WTC11 (cell line): ENCODE results near the gene RNF152. TPM values are rescaled to one million over a fixed set of nuclear protein-coding genes. Genes with fewer than 3 reads are reported as not detected.

Experiments
- IRF2 ChIP-seq: sonication (generic); formaldehyde crosslinking; IDR thresholded peaks from 2 replicates; pipeline ENCODE4 v1.8.0; 2022; ENCODE audit warnings: low read depth, missing genetic modification reagents, borderline replicate concordance
- KAT7 ChIP-seq: sonication (generic); formaldehyde crosslinking; IDR thresholded peaks from 2 replicates; pipeline ENCODE4 v1.8.1; 2023; ENCODE audit warnings: missing genetic modification reagents, mild to moderate bottlenecking, borderline replicate concordance
- MAX ChIP-seq: sonication (generic); formaldehyde crosslinking; IDR thresholded peaks from 2 replicates; pipeline ENCODE4 v1.8.0; 2022; ENCODE audit warnings: mild to moderate bottlenecking, missing genetic modification reagents
- MYBL2 ChIP-seq: sonication (generic); formaldehyde crosslinking; IDR thresholded peaks from 2 replicates; pipeline ENCODE4 v1.8.1; 2023; ENCODE audit warnings: mild to moderate bottlenecking, moderate library complexity, missing genetic modification reagents
- NR2C2 ChIP-seq: sonication (generic); formaldehyde crosslinking; IDR thresholded peaks from 2 replicates; pipeline ENCODE4 v1.8.0; 2022; ENCODE audit warnings: mild to moderate bottlenecking, missing genetic modification reagents
- OVOL2 ChIP-seq: fragments of 250-450 bp; sonication (Bioruptor Pico); IDR thresholded peaks from 2 replicates; pipeline ENCODE4 v1.9.0; 2021; ENCODE audit warnings: mild to moderate bottlenecking, borderline replicate concordance
- TCF7 ChIP-seq: sonication (generic); formaldehyde crosslinking; IDR thresholded peaks from 2 replicates; pipeline ENCODE4 v1.8.0; 2022; ENCODE audit warnings: mild to moderate bottlenecking, low read depth, missing genetic modification reagents, moderate library complexity
- ZNF121 ChIP-seq: sonication (generic); formaldehyde crosslinking; IDR thresholded peaks from 2 replicates; pipeline ENCODE4 v1.8.0; 2023; ENCODE audit warnings: missing genetic modification reagents
- ZNF263 ChIP-seq: sonication (generic); formaldehyde crosslinking; IDR thresholded peaks from 2 replicates; pipeline ENCODE4 v1.8.1; 2022; ENCODE audit warnings: low read depth, mild to moderate bottlenecking, moderate library complexity, missing genetic modification reagents
- ZNF317 ChIP-seq: sonication (generic); formaldehyde crosslinking; IDR thresholded peaks from 2 replicates; pipeline ENCODE4 v1.8.1; 2023; ENCODE audit warnings: low read depth, mild to moderate bottlenecking, moderate library complexity, missing genetic modification reagents, borderline replicate concordance
- ZNF423 ChIP-seq: fragments of 250-450 bp; sonication (Bioruptor Pico); IDR thresholded peaks from 2 replicates; pipeline ENCODE4 v2.1.2; 2022; ENCODE audit warnings: mild to moderate bottlenecking, moderate library complexity
- total RNA-seq: library from RNA; stranded (reverse); gene quantifications from 3 replicates; pipeline ENCODE4 v1.2.3, GENCODE V29; 2021
- TF ChIP-seq, protein P1 (sequence below): sonication (generic); formaldehyde crosslinking; IDR thresholded peaks from 2 replicates; pipeline ENCODE4 v1.8.0; 2022; ENCODE audit warnings: mild to moderate bottlenecking, missing genetic modification reagents
- TF ChIP-seq, protein P2 (sequence below): sonication (generic); formaldehyde crosslinking; IDR thresholded peaks from 2 replicates; pipeline ENCODE4 v1.8.0; 2022; ENCODE audit warnings: missing genetic modification reagents
- TF ChIP-seq, protein P3 (sequence below): sonication (generic); formaldehyde crosslinking; IDR thresholded peaks from 2 replicates; pipeline ENCODE4 v1.8.1; 2023; ENCODE audit warnings: mild to moderate bottlenecking, missing genetic modification reagents, borderline replicate concordance
- TF ChIP-seq, protein P4 (sequence below): sonication (generic); formaldehyde crosslinking; IDR thresholded peaks from 2 replicates; pipeline ENCODE4 v1.8.1; 2022; ENCODE audit warnings: mild to moderate bottlenecking, moderate library complexity, missing genetic modification reagents
- TF ChIP-seq, protein P5 (sequence below): fragments of 250-450 bp; sonication (Bioruptor Pico); IDR thresholded peaks from 2 replicates; pipeline ENCODE4 v1.9.0; 2021; ENCODE audit warnings: moderate library complexity, mild to moderate bottlenecking, inconsistent platforms, borderline replicate concordance

Gene RNF152
- total RNA-seq, 1 experiment from 2014 or later, result 3.7 TPM

- TF ChIP-seq MAX (0 out of 2 replicates have a peak, but pooled peaks have one; percentile 16), ZNF423 (peak; percentile 41), KAT7 (CRISPR knock-in tag) (no peak), IRF2 (CRISPR knock-in tag) (no peak), OVOL2 (CRISPR knock-in tag) (no peak), MYBL2 (no peak), ZNF263 (CRISPR knock-in tag) (no peak), TCF7 (no peak), ZNF121 (no peak), ZNF317 (CRISPR knock-in tag) (no peak), NR2C2 (CRISPR knock-in tag) (no peak)
- TF ChIP-seq, protein P1, sequence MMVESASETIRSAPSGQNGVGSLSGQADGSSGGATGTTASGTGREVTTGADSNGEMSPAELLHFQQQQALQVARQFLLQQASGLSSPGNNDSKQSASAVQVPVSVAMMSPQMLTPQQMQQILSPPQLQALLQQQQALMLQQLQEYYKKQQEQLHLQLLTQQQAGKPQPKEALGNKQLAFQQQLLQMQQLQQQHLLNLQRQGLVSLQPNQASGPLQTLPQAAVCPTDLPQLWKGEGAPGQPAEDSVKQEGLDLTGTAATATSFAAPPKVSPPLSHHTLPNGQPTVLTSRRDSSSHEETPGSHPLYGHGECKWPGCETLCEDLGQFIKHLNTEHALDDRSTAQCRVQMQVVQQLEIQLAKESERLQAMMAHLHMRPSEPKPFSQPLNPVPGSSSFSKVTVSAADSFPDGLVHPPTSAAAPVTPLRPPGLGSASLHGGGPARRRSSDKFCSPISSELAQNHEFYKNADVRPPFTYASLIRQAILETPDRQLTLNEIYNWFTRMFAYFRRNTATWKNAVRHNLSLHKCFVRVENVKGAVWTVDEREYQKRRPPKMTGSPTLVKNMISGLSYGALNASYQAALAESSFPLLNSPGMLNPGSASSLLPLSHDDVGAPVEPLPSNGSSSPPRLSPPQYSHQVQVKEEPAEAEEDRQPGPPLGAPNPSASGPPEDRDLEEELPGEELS (CRISPR knock-in tag), result peak; percentile 24; the same call in 1 of the 2 replicates
- TF ChIP-seq, protein P2, sequence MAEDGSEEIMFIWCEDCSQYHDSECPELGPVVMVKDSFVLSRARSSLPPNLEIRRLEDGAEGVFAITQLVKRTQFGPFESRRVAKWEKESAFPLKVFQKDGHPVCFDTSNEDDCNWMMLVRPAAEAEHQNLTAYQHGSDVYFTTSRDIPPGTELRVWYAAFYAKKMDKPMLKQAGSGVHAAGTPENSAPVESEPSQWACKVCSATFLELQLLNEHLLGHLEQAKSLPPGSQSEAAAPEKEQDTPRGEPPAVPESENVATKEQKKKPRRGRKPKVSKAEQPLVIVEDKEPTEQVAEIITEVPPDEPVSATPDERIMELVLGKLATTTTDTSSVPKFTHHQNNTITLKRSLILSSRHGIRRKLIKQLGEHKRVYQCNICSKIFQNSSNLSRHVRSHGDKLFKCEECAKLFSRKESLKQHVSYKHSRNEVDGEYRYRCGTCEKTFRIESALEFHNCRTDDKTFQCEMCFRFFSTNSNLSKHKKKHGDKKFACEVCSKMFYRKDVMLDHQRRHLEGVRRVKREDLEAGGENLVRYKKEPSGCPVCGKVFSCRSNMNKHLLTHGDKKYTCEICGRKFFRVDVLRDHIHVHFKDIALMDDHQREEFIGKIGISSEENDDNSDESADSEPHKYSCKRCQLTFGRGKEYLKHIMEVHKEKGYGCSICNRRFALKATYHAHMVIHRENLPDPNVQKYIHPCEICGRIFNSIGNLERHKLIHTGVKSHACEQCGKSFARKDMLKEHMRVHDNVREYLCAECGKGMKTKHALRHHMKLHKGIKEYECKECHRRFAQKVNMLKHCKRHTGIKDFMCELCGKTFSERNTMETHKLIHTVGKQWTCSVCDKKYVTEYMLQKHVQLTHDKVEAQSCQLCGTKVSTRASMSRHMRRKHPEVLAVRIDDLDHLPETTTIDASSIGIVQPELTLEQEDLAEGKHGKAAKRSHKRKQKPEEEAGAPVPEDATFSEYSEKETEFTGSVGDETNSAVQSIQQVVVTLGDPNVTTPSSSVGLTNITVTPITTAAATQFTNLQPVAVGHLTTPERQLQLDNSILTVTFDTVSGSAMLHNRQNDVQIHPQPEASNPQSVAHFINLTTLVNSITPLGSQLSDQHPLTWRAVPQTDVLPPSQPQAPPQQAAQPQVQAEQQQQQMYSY (CRISPR knock-in tag), result no peak
- TF ChIP-seq, protein P3, sequence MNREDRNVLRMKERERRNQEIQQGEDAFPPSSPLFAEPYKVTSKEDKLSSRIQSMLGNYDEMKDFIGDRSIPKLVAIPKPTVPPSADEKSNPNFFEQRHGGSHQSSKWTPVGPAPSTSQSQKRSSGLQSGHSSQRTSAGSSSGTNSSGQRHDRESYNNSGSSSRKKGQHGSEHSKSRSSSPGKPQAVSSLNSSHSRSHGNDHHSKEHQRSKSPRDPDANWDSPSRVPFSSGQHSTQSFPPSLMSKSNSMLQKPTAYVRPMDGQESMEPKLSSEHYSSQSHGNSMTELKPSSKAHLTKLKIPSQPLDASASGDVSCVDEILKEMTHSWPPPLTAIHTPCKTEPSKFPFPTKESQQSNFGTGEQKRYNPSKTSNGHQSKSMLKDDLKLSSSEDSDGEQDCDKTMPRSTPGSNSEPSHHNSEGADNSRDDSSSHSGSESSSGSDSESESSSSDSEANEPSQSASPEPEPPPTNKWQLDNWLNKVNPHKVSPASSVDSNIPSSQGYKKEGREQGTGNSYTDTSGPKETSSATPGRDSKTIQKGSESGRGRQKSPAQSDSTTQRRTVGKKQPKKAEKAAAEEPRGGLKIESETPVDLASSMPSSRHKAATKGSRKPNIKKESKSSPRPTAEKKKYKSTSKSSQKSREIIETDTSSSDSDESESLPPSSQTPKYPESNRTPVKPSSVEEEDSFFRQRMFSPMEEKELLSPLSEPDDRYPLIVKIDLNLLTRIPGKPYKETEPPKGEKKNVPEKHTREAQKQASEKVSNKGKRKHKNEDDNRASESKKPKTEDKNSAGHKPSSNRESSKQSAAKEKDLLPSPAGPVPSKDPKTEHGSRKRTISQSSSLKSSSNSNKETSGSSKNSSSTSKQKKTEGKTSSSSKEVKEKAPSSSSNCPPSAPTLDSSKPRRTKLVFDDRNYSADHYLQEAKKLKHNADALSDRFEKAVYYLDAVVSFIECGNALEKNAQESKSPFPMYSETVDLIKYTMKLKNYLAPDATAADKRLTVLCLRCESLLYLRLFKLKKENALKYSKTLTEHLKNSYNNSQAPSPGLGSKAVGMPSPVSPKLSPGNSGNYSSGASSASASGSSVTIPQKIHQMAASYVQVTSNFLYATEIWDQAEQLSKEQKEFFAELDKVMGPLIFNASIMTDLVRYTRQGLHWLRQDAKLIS, result no peak
- TF ChIP-seq, protein P4, sequence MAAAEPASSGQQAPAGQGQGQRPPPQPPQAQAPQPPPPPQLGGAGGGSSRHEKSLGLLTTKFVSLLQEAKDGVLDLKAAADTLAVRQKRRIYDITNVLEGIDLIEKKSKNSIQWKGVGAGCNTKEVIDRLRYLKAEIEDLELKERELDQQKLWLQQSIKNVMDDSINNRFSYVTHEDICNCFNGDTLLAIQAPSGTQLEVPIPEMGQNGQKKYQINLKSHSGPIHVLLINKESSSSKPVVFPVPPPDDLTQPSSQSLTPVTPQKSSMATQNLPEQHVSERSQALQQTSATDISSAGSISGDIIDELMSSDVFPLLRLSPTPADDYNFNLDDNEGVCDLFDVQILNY (CRISPR knock-in tag), result no peak
- TF ChIP-seq, protein P5, sequence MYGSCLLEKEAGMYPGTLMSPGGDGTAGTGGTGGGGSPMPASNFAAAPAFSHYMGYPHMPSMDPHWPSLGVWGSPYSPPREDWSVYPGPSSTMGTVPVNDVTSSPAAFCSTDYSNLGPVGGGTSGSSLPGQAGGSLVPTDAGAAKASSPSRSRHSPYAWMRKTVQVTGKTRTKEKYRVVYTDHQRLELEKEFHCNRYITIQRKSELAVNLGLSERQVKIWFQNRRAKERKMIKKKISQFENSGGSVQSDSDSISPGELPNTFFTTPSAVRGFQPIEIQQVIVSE (CRISPR knock-in tag), result no peak
Observed at GRCh38 chr18:61893309-61893970, 633 bp upstream of the RNF152 start (continued).
